ENCODE results near the gene KRT80.

KRT80 gene

GRCh38 chr12:52151153-52151836, 40.5 kb downstream of the KRT80 start:
- DNase-seq = no peak

GRCh38 chr12:52149651-52150241, 42.1 kb downstream of the KRT80 start:
- DNase-seq = no peak

- DNase-seq = no peak
Observed at GRCh38 chr12:52149182-52149641, 42.6 kb downstream of the KRT80 start.

- no peak for DNase-seq
Observed at GRCh38 chr12:52148464-52149181, 43.2 kb downstream of the KRT80 start.

GRCh38 chr12:52147964-52148463, 43.8 kb downstream of the KRT80 start:
- no peak for DNase-seq

GRCh38 chr12:52147367-52147963, 44.3 kb downstream of the KRT80 start:
- DNase-seq = no peak

- no peak for DNase-seq
Observed at GRCh38 chr12:52146822-52147366, 44.9 kb downstream of the KRT80 start.

- no peak for DNase-seq
Observed at GRCh38 chr12:52146089-52146821, 45.6 kb downstream of the KRT80 start.

GRCh38 chr12:52145228-52146088, 46.4 kb downstream of the KRT80 start:
- no peak for DNase-seq

GRCh38 chr12:52144512-52145227, 47.1 kb downstream of the KRT80 start:
- DNase-seq = no peak

- no peak for DNase-seq
Observed at GRCh38 chr12:52142431-52142830, 49.4 kb downstream of the KRT80 start.

- no peak for DNase-seq
Observed at GRCh38 chr12:52141875-52142274, 49.9 kb downstream of the KRT80 start.

GRCh38 chr12:52141306-52141705, 50.5 kb downstream of the KRT80 start:
- no peak for DNase-seq

GRCh38 chr12:52139579-52140062, 52.2 kb downstream of the KRT80 start:
- peak; percentile 43 for DNase-seq

- no peak for DNase-seq
Observed at GRCh38 chr12:52139147-52139546, 52.7 kb downstream of the KRT80 start.

- DNase-seq = no peak
Observed at GRCh38 chr12:52137746-52138145, 54.1 kb downstream of the KRT80 start.

- no peak for DNase-seq
Observed at GRCh38 chr12:52132754-52133161, 59.1 kb downstream of the KRT80 start.

GRCh38 chr12:52130711-52131110, 61.1 kb downstream of the KRT80 start:
- no peak for DNase-seq

- no peak for DNase-seq
Observed at GRCh38 chr12:52127683-52128450, 63.9 kb downstream of the KRT80 start.

Measured in NCI-H1436 treated with DMSO at 0.1 percent for 48 hours (cell line).